Endothelial cell of umbilical vein (primary cell): ENCODE results near the gene SLC26A2. TPM values are rescaled to one million over a fixed set of nuclear protein-coding genes. Genes with fewer than 3 reads are reported as not detected.

Source experiments
- BruUV-seq: library from RNA; stranded (reverse); fragments of 400-500 nt; replicated peaks from 2 replicates; lab custom pipeline; 2021; lab: Mats Ljungman, UMichigan
- CTCF ChIA-PET: fragments of 300-600, 350-600 bp; sonication (Branson Sonifier 250); formaldehyde crosslinking; loops from one replicate; lab custom pipeline; 2021; ENCODE audit warnings: antibody characterized with exemption, inconsistent platforms; lab: Charles Lee
- POLR2A ChIA-PET: fragments of 300-600, 350-600 bp; sonication (Branson Sonifier 250); formaldehyde crosslinking; loops from one replicate; lab custom pipeline; 2021; ENCODE audit warnings: antibody characterized with exemption, inconsistent platforms; lab: Charles Lee
- DNase-seq: peaks from one replicate; pipeline ENCODE4 v3.0.0-alpha.2; 2011; ENCODE audit warnings: low read depth, low spot score
- FAIRE-seq: peaks from 2 replicates; lab custom pipeline; 2011; peaks lifted over from hg19 to GRCh38; lab: Jason Lieb, UNC
- H2AFZ ChIP-seq: 2 replicates; pipeline ENCODE4 v1.6.0; 2012; ENCODE audit warnings: low read depth, low read length, control low read depth, inconsistent platforms
- H3K27ac ChIP-seq: 2 replicates; pipeline ENCODE4 v1.5.1; 2011; ENCODE audit warnings: low read depth, mild to moderate bottlenecking, control low read depth, low read length, moderate library complexity; ENCODE audit not compliant: insufficient read depth
- H3K27me3 ChIP-seq, 2 experiments: 2 replicates each; pipeline versions ENCODE4 v1.6.0 to v1.6.1; 2011; ENCODE audit warnings: low read length in 2 of 2, mixed read lengths in 1 of 2; ENCODE audit not compliant: control insufficient read depth in 2 of 2, insufficient read depth in 2 of 2
- H3K36me3 ChIP-seq, 2 experiments: 2 replicates in 1 of 2; 3 replicates in 1 of 2; pipeline ENCODE4 v1.5.1; 2011; ENCODE audit warnings: low read length in 2 of 2, mild to moderate bottlenecking in 1 of 2, moderate library complexity in 1 of 2; ENCODE audit not compliant: control insufficient read depth in 2 of 2, insufficient read depth in 2 of 2; ENCODE audit errors: extremely low read depth in 1 of 2
- H3K4me1 ChIP-seq: 3 replicates; pipeline ENCODE4 v1.5.1; 2011; ENCODE audit warnings: mild to moderate bottlenecking, low read length; ENCODE audit not compliant: control insufficient read depth, insufficient read depth; ENCODE audit errors: extremely low read depth
- H3K4me2 ChIP-seq: 2 replicates; pipeline ENCODE4 v1.6.1; 2011; ENCODE audit warnings: low read length, control low read depth, mixed read lengths; ENCODE audit not compliant: insufficient read depth
- H3K4me3 ChIP-seq, 3 experiments: fragments of 200-600 bp in 1 of 3; sonication (generic), shearing (Covaris generic) in 1 of 3; replicated peaks in 1 of 3; 2 replicates each; pipeline ENCODE4 v1.5.1; 2011 to 2016; ENCODE audit warnings: control low read depth in 3 of 3, low read length in 3 of 3, mild to moderate bottlenecking in 2 of 3, inconsistent platforms in 1 of 3, low read depth in 1 of 3, moderate library complexity in 1 of 3; ENCODE audit not compliant: insufficient read depth in 1 of 3
- H3K79me2 ChIP-seq: 2 replicates; pipeline ENCODE4 v1.6.0; 2012; ENCODE audit warnings: low read length, inconsistent platforms; ENCODE audit not compliant: control insufficient read depth, insufficient read depth
- H3K9ac ChIP-seq: replicated peaks from 2 replicates; pipeline ENCODE3; 2011; ENCODE audit warnings: low read length, control low read depth; ENCODE audit not compliant: insufficient read depth; ENCODE audit errors: extremely low read depth
- H3K9me1 ChIP-seq: replicated peaks from 3 replicates; pipeline ENCODE4 v1.6.0; 2011; ENCODE audit warnings: mild to moderate bottlenecking, low read length; ENCODE audit not compliant: control insufficient read depth, insufficient read depth; ENCODE audit errors: extremely low read depth
- H3K9me3 ChIP-seq: replicated peaks from 2 replicates; pipeline ENCODE4 v1.5.1; 2012; ENCODE audit warnings: low read length, inconsistent platforms; ENCODE audit not compliant: control insufficient read depth, insufficient read depth
- H4K20me1 ChIP-seq: replicated peaks from 2 replicates; pipeline ENCODE3; 2011; ENCODE audit warnings: mild to moderate bottlenecking, low read length; ENCODE audit not compliant: control insufficient read depth, insufficient read depth; ENCODE audit errors: extremely low read depth
- FOS ChIP-seq: IDR thresholded peaks from 2 replicates; pipeline ENCODE4 v1.6.1; 2011; ENCODE audit warnings: mild to moderate bottlenecking, low read length, moderate library complexity, borderline replicate concordance; ENCODE audit not compliant: insufficient read depth
- GATA2 ChIP-seq: IDR thresholded peaks from 2 replicates; pipeline ENCODE4 v1.7.0; 2011; ENCODE audit warnings: low read depth, mild to moderate bottlenecking, moderate library complexity, mixed read lengths, low read length; ENCODE audit not compliant: insufficient read length, insufficient read depth
- JUN ChIP-seq: IDR thresholded peaks from 2 replicates; pipeline ENCODE4 v1.6.1; 2011; ENCODE audit warnings: borderline replicate concordance, low read depth; ENCODE audit not compliant: insufficient read length, insufficient read depth
- MYC ChIP-seq: IDR thresholded peaks from one replicate; pipeline ENCODE4 v1.6.1; 2011; ENCODE audit warnings: mild to moderate bottlenecking, low read depth, low read length
- POLR2A ChIP-seq: IDR thresholded peaks from 2 replicates; pipeline ENCODE4 v1.6.1; 2012; ENCODE audit warnings: low read depth, mild to moderate bottlenecking, control low read depth, low read length
- POLR2AphosphoS5 ChIP-seq: IDR thresholded peaks from 2 replicates; pipeline ENCODE4 v1.6.1; 2012; ENCODE audit warnings: low read depth, mild to moderate bottlenecking, control low read depth, low read length, moderate library complexity; ENCODE audit not compliant: insufficient read depth
- dilution Hi-C: fragments of 300-500 bp; cut with MboI; formaldehyde crosslinking; loops from one replicate; pipeline ENCODE4 v1.15.0; 2019; ENCODE audit warnings: low sequenced_read_pairs; ENCODE audit not compliant: extremely low pct_ligation_motif_present
- intact Hi-C: fragments of 100-400 bp; cut with micrococcal nuclease; formaldehyde crosslinking; loops from one replicate; pipeline ENCODE4 v1.10.0; 2022
- polyA plus RNA-seq, 4 experiments: library from polyadenylated mRNA; depleted of rRNA in 3 of 4; stranded (reverse) in 3 of 4; unstranded in 1 of 4; fragments of >200 nt; gene quantifications; 2 replicates each; pipeline versions ENCODE4 v1.2.1 to v1.2.3, GENCODE V29; 2011 to 2012; ENCODE audit warnings: missing spikeins in 1 of 4
- total RNA-seq: library from RNA; stranded (reverse); gene quantifications from 2 replicates; pipeline ENCODE4 v1.2.3, GENCODE V29; 2021
- TF ChIP-seq, protein P1 (sequence below), 2 donors: IDR thresholded peaks; 1 replicate in 1 of 2; 2 replicates in 1 of 2; pipeline ENCODE4 v1.5.1; 2011; ENCODE audit warnings: low read length in 2 of 2, mild to moderate bottlenecking in 2 of 2, moderate library complexity in 2 of 2, control low read depth in 1 of 2, inconsistent platforms in 1 of 2, low read depth in 1 of 2; ENCODE audit not compliant: insufficient read depth in 1 of 2; ENCODE audit errors: extremely low read depth in 1 of 2

The SLC26A2 gene
- total and polyA plus RNA-seq, 2 donors (not counting 3 experiments of a cell fraction or from before 2014, with no cell fraction given), result 5.9 to 16.8 TPM

DNA sequence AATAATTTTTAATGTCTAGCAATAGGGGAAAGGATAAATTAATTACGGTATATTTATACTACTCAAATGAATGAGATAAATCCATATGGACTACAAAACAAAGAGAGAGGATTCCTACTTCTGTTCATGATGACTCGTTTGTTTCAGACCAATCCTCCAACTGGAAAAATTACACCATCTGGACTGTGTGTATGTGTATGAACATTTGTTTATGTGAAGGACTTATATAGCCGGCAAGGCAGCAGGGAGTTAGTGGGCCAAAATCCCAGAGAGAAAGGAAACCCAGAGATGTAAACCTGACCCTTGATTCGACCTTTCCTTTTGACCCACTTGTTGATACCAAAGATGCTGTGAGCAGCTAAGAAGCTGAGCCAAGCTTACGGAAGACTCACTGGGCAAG, 36.1 kb upstream of the SLC26A2 start:
- ChIA-PET POLR2A (no interaction called here), CTCF (interaction anchor here (0.8 to 1.9 kb wide), 5 partner anchors 10 to 72 kb away, joined by 3 to 5 read pairs (median 3); no protein-coding TSS in a partner anchor)
- Histone ChIP-seq H3K4me1 (peaks cover 7% of the 10 kb centered on the region), H3K79me2 (no peaks in the 10 kb centered on the region), H3K9me1 (no peaks in the 10 kb centered on the region), H3K4me3 (no peak overlapping the region), H3K27ac (no peak overlapping the region), H2AFZ (no peak overlapping the region), H3K9ac (no peak overlapping the region), H3K36me3 (no peaks in the 10 kb centered on the region), H3K9me3 (no peaks in the 10 kb centered on the region), H3K27me3 (no peaks in the 10 kb centered on the region), H4K20me1 (no peaks in the 10 kb centered on the region), H3K4me2 (no peak overlapping the region)
- intact Hi-C loops (no loop called here), dilution Hi-C loops (no loop called here)
- no peak for DNase-seq
- BruUV-seq, result no TSS peak
- peak; percentile 3 for TF ChIP-seq FOS
- no peak for TF ChIP-seq POLR2A
- TF ChIP-seq GATA2, result no peak
- no peak for FAIRE-seq

DNA sequence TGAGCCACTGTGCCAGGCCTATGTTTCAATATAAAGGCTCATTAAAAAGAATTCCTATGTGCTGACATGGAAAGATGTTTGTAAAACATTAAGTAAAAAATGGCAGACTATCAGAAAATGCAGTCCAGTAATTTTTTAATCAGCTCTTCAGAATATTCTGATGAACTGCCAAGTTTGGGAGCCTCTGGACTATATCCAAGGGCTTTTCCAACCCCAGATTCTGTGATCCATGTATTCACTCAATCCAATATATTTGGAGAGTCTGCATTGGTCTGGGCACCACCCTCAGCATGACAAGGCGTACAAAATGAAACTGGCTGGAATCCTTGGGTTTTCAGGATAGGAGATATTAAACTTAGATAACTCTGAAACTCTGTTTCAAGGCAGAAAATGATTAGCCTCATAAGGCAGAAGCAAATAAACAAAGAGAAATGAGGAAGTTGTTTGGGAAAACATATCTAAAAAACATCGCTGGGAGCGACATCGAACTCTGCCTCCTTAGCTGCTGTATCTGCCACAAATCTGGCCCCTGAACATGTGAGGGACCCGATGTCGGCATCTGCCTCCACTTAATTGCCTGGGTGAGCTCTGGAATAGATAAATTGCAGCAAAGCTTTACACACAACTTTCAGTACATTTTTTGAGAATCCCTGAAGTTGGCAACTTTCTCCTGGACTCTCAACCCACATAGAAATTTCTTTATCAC, 30.4 kb upstream of the SLC26A2 start:
- Histone ChIP-seq H3K9me1 (no peaks in the 10 kb centered on the region), H3K36me3 (no peaks in the 10 kb centered on the region), H3K27me3 (peaks cover 0 to 2% of the 10 kb centered on the region in 2 experiments), H3K4me3 (no peak overlapping the region), H3K9me3 (no peaks in the 10 kb centered on the region), H2AFZ (no peak overlapping the region), H3K4me2 (no peak overlapping the region), H3K4me1 (no peaks in the 10 kb centered on the region), H3K79me2 (no peaks in the 10 kb centered on the region), H4K20me1 (no peaks in the 10 kb centered on the region), H3K9ac (no peak overlapping the region), H3K27ac (no peak overlapping the region)
- dilution Hi-C loops, result no loop called here
- intact Hi-C loops, result no loop called here
- no TSS peak for BruUV-seq
- CTCF ChIA-PET, result interaction anchor here (0.8 to 1.2 kb wide), 3 partner anchors 29 to 77 kb away, joined by 3 read pairs; no protein-coding TSS in a partner anchor
- FAIRE-seq, result peak; percentile 37
- POLR2A ChIA-PET, result no interaction called here
- TF ChIP-seq POLR2AphosphoS5 (no peak), JUN (no peak), MYC (no peak), FOS (no peak), GATA2 (no peak), POLR2A (no peak)
- TF ChIP-seq, protein P1, sequence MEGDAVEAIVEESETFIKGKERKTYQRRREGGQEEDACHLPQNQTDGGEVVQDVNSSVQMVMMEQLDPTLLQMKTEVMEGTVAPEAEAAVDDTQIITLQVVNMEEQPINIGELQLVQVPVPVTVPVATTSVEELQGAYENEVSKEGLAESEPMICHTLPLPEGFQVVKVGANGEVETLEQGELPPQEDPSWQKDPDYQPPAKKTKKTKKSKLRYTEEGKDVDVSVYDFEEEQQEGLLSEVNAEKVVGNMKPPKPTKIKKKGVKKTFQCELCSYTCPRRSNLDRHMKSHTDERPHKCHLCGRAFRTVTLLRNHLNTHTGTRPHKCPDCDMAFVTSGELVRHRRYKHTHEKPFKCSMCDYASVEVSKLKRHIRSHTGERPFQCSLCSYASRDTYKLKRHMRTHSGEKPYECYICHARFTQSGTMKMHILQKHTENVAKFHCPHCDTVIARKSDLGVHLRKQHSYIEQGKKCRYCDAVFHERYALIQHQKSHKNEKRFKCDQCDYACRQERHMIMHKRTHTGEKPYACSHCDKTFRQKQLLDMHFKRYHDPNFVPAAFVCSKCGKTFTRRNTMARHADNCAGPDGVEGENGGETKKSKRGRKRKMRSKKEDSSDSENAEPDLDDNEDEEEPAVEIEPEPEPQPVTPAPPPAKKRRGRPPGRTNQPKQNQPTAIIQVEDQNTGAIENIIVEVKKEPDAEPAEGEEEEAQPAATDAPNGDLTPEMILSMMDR (IDR thresholded peaks at IDR 0.05; ENCODE audit: extremely low read depth in 1 of 2, insufficient read depth in 1 of 2, low read depth in 1 of 2, low read length in 2 of 2), result no peak
- no peak for DNase-seq
